Hepatocyte (in vitro differentiated cells): ENCODE results near the gene PIGN.

Source experiments
- EZH2 ChIP-seq: fragments of 200-600 bp; sonication (generic); IDR thresholded peaks from 2 replicates; pipeline ENCODE4 v1.6.1; 2016; ENCODE audit warnings: antibody characterized with exemption, mild to moderate bottlenecking, borderline replicate concordance
- EZH2phosphoT487 ChIP-seq: fragments of 200-600 bp; sonication (generic); IDR thresholded peaks from one replicate; pipeline ENCODE4 v1.6.1; 2018; ENCODE audit warnings: antibody characterized with exemption, mild to moderate bottlenecking, low read depth, moderate library complexity; ENCODE audit not compliant: unreplicated experiment, severe bottlenecking
- TF ChIP-seq, protein P1 (sequence below): fragments of 200-600 bp; sonication (generic); IDR thresholded peaks from 2 replicates; pipeline ENCODE4 v1.5.1; 2016; ENCODE audit warnings: antibody characterized with exemption, mild to moderate bottlenecking; ENCODE audit not compliant: poor library complexity

DNA sequence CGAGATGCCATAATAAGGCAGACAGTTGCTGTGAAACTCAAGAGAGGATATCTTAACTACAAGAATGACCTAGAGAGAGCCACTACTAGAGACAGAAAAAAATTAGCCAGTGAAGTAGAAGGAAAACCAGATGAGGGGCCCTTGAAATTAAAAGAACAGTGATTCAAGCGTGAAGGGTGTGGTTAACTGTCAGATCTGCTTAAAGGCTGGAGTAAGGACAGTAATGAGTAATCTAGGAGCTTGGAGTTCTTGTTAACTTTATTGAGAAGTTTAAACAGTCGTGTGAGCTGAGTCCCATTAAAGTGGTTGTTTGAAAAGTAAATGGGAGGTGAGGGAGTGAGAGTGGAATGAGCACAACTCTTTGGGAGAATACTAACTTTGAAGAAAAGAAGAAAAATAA lies 21.3 kb downstream of the PIGN start:
- TF ChIP-seq, protein P1, sequence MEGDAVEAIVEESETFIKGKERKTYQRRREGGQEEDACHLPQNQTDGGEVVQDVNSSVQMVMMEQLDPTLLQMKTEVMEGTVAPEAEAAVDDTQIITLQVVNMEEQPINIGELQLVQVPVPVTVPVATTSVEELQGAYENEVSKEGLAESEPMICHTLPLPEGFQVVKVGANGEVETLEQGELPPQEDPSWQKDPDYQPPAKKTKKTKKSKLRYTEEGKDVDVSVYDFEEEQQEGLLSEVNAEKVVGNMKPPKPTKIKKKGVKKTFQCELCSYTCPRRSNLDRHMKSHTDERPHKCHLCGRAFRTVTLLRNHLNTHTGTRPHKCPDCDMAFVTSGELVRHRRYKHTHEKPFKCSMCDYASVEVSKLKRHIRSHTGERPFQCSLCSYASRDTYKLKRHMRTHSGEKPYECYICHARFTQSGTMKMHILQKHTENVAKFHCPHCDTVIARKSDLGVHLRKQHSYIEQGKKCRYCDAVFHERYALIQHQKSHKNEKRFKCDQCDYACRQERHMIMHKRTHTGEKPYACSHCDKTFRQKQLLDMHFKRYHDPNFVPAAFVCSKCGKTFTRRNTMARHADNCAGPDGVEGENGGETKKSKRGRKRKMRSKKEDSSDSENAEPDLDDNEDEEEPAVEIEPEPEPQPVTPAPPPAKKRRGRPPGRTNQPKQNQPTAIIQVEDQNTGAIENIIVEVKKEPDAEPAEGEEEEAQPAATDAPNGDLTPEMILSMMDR = no peak
- TF ChIP-seq EZH2phosphoT487 (no peak), EZH2 (no peak)
